ENCODE measurements around the gene NLRC3. TPM values are rescaled to one million over a fixed set of nuclear protein-coding genes. Genes with fewer than 3 reads are reported as not detected.

Gene NLRC3
- total RNA-seq, 2 donors from 2014 or later, result 0.81 to 1.0 TPM

- intact Hi-C loops (cut with DNase I), result no loop called here
- no peak for DNase-seq (ENCODE audit: low spot score)
Observed at GRCh38 chr16:3564130-3564888, 12.9 kb downstream of the NLRC3 start.

DNA sequence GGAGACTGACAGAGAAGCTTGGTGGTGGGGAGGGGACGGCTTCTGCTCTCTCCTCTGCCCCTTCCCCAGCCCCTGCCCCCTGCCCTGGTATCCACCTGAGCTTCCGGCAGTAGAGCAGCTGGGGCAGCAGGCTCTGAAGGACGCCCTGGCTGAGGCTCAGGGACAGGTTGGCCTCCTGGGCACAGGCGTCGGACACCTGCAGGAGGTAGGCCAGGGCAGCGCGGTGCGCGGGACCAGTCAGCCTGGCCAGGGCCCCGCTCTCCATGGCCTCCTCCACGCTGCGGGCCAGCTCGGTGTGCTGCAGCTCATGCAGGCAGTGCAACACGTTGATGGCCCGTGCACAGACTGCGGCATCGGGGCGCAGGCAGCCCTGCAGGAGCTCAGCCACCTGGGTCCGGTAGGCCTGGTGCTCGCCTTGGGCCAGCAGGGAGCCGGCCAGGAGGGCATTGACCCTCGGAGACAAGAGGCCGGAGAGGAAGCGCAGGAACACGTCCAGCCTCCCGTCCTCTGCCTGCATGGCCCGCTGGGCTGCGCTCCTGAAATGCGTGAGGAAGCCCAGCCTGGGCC lies 14.2 kb downstream of the NLRC3 start:
- no peak for DNase-seq (ENCODE audit: low spot score)
- intact Hi-C loops (cut with DNase I), result no loop called here

- intact Hi-C loops (cut with DNase I), result no loop called here
- no peak for DNase-seq (ENCODE audit: low spot score)
Observed at GRCh38 chr16:3561626-3562025, 15.6 kb downstream of the NLRC3 start.

DNA sequence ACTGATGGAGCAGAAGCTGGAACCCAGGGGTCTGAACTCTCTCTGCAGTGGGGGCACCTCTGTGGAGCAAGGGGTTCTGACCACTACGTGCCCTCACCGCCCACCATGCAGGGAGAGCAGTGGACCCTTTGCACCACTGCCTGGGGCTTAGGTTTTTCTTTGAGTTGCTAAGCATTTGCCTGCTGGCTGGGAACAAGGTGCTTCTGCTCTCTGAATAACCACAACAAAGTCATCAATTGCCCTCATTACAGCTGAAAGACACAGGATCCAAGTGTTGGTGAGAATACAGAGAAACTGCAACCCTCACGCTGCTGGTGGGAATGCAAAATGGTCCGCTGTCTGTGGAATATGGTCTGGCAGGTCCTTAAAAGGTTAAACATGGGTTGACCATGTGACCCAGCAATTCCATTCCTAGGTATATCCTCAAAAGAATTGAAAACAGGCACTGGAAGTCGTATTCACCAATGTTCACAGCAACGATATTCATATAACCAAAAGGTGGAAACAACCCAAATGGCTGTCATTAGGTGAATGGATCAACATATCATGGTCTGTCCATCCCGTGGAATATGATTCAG lies 22.8 kb downstream of the NLRC3 start:
- intact Hi-C loops (cut with DNase I), result no loop called here
- DNase-seq (ENCODE audit: low spot score), result peak; percentile 43

DNA sequence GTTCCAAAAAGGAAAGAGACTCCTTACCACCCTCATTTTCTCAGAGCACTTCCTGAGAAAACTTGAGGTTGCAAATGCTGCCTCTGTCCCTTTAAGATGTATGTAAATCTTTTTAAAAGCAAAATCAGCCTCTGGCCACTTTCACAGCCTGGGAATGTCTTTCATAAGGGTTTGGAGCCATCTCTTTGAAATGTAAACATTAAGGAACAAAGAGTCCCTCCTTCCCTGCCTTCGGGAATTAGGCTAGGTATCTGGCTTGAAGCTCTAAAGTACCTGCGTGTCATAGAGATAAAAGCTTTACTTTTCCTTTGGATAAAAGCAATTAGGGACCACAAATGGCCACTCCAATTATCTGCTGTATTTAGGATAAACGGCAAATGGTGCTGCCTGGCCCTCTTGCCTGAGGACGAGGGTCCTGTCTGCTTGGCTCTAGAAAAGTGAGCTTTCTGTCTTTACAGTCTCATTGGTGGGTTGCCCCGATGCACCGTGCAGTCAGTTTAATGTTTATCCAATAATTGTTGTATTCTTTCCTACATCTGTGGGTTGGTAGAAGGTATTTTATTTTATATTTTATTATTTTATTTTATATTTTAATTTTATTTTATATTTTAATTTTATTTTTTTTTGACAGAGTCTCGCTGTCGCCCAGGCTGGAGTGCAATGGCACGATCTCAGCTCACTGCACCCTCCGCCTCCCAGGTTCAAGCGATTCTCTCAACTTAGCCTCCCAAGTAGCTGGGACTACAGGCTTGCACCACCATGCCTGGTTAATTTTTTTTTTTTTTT lies 23.9 kb downstream of the NLRC3 start:
- intact Hi-C loops (cut with DNase I), result no loop called here
- no peak for DNase-seq (ENCODE audit: low spot score)

- DNase-seq (ENCODE audit: low spot score), result no peak
- intact Hi-C loops (cut with DNase I), result no loop called here
Observed at GRCh38 chr16:3550851-3551847, 26.1 kb downstream of the NLRC3 start.

DNA sequence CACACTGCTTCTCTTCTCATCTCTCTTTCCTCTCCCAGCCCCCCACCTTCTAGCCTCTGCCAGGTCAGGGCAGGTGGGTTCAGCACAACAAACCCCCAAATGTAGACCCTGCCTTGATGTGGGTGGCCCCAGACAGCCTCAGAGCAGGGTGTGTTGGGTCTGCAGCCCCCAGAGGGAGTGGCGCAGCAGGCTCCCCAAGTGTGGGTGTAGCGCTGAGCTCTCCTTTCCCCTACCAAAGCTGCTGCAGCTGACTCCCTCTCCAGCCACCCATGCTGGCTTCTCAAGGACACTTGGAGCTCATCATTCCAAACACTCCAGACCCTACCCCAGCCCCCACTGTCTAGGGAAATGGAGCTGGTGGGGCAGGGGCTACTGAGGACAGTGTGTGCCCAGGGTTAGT lies 27.3 kb downstream of the NLRC3 start:
- no peak for DNase-seq (ENCODE audit: low spot score)
- intact Hi-C loops (cut with DNase I), result no loop called here

GRCh38 chr16:3548859-3549258 lies 28.3 kb downstream of the NLRC3 start:
- no peak for DNase-seq (ENCODE audit: low spot score)
- intact Hi-C loops (cut with DNase I), result no loop called here

GRCh38 chr16:3548445-3548844 lies 28.8 kb downstream of the NLRC3 start:
- DNase-seq (ENCODE audit: low spot score), result no peak
- intact Hi-C loops (cut with DNase I), result no loop called here

DNA sequence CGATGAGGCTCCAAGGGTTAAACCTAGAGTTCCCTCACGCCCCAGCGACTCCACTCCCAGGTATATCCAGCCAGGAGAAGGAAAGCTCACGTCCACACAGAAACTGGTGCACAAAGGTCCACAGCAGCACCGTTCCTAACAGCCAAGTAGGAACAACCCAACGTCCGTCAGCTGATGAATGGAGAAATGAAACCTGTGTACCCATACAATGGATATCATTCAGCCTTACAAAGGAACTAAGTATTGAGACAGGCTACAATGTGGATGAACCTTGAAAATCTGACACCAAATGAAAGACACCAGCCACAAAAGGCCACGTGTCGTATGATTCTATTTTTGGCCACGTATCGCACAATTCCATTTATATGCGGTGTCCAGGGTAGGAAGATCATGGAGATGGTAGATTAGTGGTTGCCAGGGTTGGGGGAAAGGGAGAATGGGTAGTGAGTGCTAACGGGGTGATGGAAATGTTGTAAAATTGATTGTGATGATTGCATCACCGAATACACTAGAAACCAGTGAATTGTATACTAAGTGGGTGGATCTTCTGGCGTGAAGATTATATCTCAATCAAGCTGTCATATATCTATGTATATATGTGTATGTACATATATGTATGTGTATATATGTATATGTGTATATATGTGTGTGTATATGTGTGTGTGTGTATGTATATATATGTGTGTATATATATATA lies 30.1 kb downstream of the NLRC3 start:
- intact Hi-C loops (cut with DNase I), result no loop called here
- no peak for DNase-seq (ENCODE audit: low spot score)

- intact Hi-C loops (cut with DNase I), result no loop called here
- DNase-seq (ENCODE audit: low spot score), result no peak
Observed at GRCh38 chr16:3542601-3543373, 34.4 kb downstream of the NLRC3 start.

GRCh38 chr16:3541527-3542155 lies 35.6 kb downstream of the NLRC3 start:
- no peak for DNase-seq (ENCODE audit: low spot score)
- intact Hi-C loops (cut with DNase I), result no loop called here

DNA sequence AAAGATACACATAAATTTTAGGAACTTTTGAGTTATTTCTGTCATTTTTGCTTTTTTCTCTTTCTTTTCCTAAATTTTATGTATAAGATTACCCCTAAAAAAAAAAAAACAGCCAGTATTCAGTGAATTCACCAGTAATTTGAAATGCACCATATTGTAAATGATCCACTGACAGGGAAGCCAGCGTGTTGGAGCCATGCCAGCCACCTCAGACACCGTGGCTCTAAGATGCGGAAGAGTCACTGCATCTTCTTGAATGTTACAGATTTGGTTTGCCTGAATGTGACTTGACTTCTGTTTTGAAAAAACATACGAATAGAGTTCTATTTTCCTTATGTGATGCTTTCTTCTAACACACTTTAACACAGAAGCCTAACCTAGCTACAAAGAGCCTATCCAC lies 39.0 kb downstream of the NLRC3 start:
- DNase-seq (ENCODE audit: low spot score), result no peak
- intact Hi-C loops (cut with DNase I), result no loop called here

GRCh38 chr16:3536851-3537250 lies 40.4 kb downstream of the NLRC3 start:
- intact Hi-C loops (cut with DNase I), result no loop called here
- DNase-seq (ENCODE audit: low spot score), result no peak

DNA sequence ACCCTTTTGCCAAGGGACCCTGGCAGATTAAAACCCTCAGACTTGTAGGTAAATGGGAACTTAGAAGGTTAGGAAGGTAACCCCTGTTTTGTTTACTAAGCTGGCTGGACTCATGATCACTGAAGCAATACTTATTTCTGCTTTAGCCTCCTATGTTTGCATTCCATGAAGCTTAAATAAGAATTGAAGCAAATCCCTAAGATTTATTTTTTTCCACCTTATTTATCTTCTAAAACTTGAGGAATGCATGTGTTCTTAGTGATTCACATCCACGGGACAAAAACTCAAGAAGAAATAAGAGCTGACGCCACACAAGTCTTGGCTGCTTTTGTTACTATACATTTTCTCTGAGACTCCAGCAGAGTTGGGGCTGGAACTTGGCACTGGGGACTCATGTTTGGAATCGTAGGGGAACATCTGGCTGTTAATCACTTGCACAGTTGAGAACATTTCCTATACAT lies 40.9 kb downstream of the NLRC3 start:
- intact Hi-C loops (cut with DNase I), result no loop called here
- no peak for DNase-seq (ENCODE audit: low spot score)

GRCh38 chr16:3534126-3534525 lies 43.1 kb downstream of the NLRC3 start:
- intact Hi-C loops (cut with DNase I), result no loop called here
- DNase-seq (ENCODE audit: low spot score), result no peak

DNA sequence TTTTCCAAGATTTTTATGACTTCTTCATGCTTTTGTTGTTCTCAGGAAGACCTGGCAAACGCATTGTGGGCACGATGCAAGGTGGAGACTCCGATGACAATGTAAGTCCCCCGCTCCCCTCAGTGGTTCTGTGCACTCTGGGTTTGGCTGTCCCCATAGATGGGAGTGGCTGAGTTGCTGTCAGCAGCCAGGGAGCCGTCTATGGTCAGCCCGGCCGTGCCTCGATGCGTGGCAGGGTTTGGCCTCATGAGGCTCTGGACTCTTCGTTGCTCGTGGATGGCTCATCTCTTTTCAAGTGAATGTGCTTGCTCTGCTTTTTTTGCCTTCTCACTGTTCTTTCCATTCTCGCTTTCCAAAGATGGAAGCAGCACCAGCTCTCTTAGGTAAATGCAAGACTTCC lies 44.5 kb downstream of the NLRC3 start:
- no peak for DNase-seq (ENCODE audit: low spot score)
- intact Hi-C loops (cut with DNase I), result no loop called here

All from posterior vena cava (tissue), 2 donors.